ENCODE data around the gene FDCSP.

FDCSP gene

DNA sequence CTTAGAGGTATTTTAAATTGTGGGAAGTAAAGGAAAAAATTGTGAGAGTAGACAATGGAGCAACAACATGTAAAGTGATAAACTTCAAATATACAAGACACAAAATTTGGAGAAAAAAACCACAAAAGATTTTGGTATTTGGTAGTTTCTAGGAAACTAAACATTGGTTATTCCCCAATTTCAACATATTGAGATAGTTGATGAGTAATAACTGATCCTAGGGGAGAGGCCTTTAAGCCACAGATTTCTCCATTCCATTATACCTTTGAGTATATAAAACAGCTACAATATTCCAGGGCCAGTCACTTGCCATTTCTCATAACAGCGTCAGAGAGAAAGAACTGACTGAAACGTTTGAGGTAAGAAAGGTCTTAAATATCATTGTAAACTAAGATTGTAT is at the start of gene FDCSP:
Gene FDCSP (plus strand): TSS at position 301 of the 400 bp plus-strand sequence. CDS start 5,071 bp downstream, outside the sequence.
- no peak within 1 kb of the TSS for H3K4me3 ChIP-seq (ENCODE audit: low read depth in 1 of 2, low read length in 2 of 2)
- no peaks in the 10 kb centered on the region for H3K36me3 ChIP-seq (ENCODE audit: control insufficient read depth in 1 of 2, insufficient read depth in 2 of 2, low read length in 2 of 2)
- no peaks in the 10 kb centered on the region for H3K4me1 ChIP-seq (ENCODE audit: control insufficient read depth in 1 of 2, insufficient read depth in 2 of 2, low read length in 2 of 2)
- H3K27ac ChIP-seq (ENCODE audit: low read length), result no peak within 1 kb of the TSS
- H3K9me3 ChIP-seq (ENCODE audit: control insufficient read depth in 1 of 2, low read length in 2 of 2), result no peaks in the 10 kb centered on the region
- no peaks in the 10 kb centered on the region for H3K27me3 ChIP-seq (ENCODE audit: low read depth, low read length)

DNA sequence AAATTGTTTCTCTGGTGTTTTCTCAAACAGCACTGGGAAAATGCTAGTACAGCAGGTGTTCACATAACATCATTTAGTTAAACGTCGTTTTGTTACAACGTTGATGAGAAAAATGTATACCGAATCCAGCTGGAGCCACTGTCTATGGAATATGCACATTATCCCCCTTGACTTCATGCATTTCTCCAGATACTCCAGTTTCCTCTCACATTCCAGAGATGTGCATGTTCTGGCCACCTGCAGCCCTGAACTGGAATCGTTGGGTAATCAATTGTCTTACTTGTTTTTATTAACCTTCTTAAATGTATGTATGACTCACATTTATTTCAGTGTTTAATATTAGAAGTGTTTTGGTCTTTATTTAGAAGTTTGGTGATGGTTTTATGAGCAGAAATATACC is 48.8 kb upstream of the FDCSP start:
- no peaks in the 10 kb centered on the region for H3K4me1 ChIP-seq (ENCODE audit: control insufficient read depth in 1 of 2, insufficient read depth in 2 of 2, low read length in 2 of 2)
- no peaks in the 10 kb centered on the region for H3K36me3 ChIP-seq (ENCODE audit: control insufficient read depth in 1 of 2, insufficient read depth in 2 of 2, low read length in 2 of 2)
- no peaks in the 10 kb centered on the region for H3K27me3 ChIP-seq (ENCODE audit: low read depth, low read length)
- no peaks in the 10 kb centered on the region for H3K9me3 ChIP-seq (ENCODE audit: control insufficient read depth in 1 of 2, low read length in 2 of 2)
- H3K4me3 ChIP-seq (ENCODE audit: low read depth in 1 of 2, low read length in 2 of 2), result no peak overlapping the region
- no peak overlapping the region for H3K27ac ChIP-seq (ENCODE audit: low read length)

DNA sequence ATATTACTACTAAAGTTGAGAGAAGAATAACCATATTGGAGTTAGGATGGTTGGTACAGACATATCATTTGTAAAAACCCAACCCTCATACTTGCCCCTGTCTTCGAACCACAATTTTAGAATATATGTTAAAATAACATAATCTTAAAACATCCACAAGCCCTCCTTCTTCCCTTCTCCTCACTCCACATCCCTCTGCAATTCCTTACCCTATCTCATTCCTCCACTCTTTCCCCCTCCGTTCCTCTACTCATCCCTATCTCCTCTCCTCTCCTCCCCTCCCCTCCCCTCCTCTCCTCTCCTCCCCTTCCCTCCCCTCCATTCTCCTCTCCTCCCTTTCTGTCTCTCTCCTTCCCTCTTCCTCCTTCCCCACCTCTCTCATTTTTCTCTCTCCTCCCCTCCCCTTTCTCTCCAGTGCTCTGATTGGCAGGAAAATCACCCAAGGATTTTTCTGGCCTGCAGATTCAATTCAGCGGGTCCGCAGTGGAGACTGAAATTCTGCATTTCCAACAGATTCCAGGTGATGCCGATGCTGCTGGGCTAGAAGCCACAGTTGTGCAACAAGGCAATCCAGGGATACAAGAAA is 47.8 kb upstream of the FDCSP start:
- no peaks in the 10 kb centered on the region for H3K36me3 ChIP-seq (ENCODE audit: control insufficient read depth in 1 of 2, insufficient read depth in 2 of 2, low read length in 2 of 2)
- H3K9me3 ChIP-seq (ENCODE audit: control insufficient read depth in 1 of 2, low read length in 2 of 2), result no peaks in the 10 kb centered on the region
- no peaks in the 10 kb centered on the region for H3K27me3 ChIP-seq (ENCODE audit: low read depth, low read length)
- H3K27ac ChIP-seq (ENCODE audit: low read length), result no peak overlapping the region
- H3K4me1 ChIP-seq (ENCODE audit: control insufficient read depth in 1 of 2, insufficient read depth in 2 of 2, low read length in 2 of 2), result no peaks in the 10 kb centered on the region
- no peak overlapping the region for H3K4me3 ChIP-seq (ENCODE audit: low read depth in 1 of 2, low read length in 2 of 2)

DNA sequence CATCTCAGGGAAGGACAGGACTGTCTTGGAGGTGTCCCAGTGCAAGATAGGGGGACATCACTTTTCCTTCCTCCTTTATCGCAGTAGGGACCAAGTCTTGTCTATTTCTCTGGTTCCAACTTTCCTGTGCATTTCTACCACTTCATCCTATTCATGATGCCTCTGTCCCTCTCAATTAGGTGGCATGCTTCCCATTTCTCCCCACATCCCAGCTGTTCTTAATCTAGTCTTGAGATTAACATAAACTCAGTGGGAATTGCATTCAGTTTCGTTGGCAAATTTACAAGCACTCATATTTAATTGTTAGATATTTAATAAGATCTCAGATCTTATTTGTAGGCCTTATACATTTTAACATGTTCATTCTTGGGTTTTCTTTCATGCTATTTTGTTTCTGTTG is 46.1 kb upstream of the FDCSP start:
- H3K4me3 ChIP-seq (ENCODE audit: low read depth in 1 of 2, low read length in 2 of 2), result no peak overlapping the region
- H3K27me3 ChIP-seq (ENCODE audit: low read depth, low read length), result no peaks in the 10 kb centered on the region
- H3K27ac ChIP-seq (ENCODE audit: low read length), result no peak overlapping the region
- H3K4me1 ChIP-seq (ENCODE audit: control insufficient read depth in 1 of 2, insufficient read depth in 2 of 2, low read length in 2 of 2), result no peaks in the 10 kb centered on the region
- no peaks in the 10 kb centered on the region for H3K36me3 ChIP-seq (ENCODE audit: control insufficient read depth in 1 of 2, insufficient read depth in 2 of 2, low read length in 2 of 2)
- no peaks in the 10 kb centered on the region for H3K9me3 ChIP-seq (ENCODE audit: control insufficient read depth in 1 of 2, low read length in 2 of 2)

- no peak overlapping the region for H3K4me3 ChIP-seq (ENCODE audit: low read depth in 1 of 2, low read length in 2 of 2)
- no peaks in the 10 kb centered on the region for H3K9me3 ChIP-seq (ENCODE audit: control insufficient read depth in 1 of 2, low read length in 2 of 2)
- H3K36me3 ChIP-seq (ENCODE audit: control insufficient read depth in 1 of 2, insufficient read depth in 2 of 2, low read length in 2 of 2), result no peaks in the 10 kb centered on the region
- H3K27ac ChIP-seq (ENCODE audit: low read length), result no peak overlapping the region
- H3K4me1 ChIP-seq (ENCODE audit: control insufficient read depth in 1 of 2, insufficient read depth in 2 of 2, low read length in 2 of 2), result no peaks in the 10 kb centered on the region
- H3K27me3 ChIP-seq (ENCODE audit: low read depth, low read length), result no peaks in the 10 kb centered on the region
Observed at GRCh38 chr4:70181864-70182263, 44.1 kb upstream of the FDCSP start.

GRCh38 chr4:70182517-70183167 is 43.3 kb upstream of the FDCSP start:
- Histone ChIP-seq H3K27ac (ENCODE audit: low read length) (no peak overlapping the region), H3K4me1 (ENCODE audit: control insufficient read depth in 1 of 2, insufficient read depth in 2 of 2, low read length in 2 of 2) (no peaks in the 10 kb centered on the region), H3K36me3 (ENCODE audit: control insufficient read depth in 1 of 2, insufficient read depth in 2 of 2, low read length in 2 of 2) (no peaks in the 10 kb centered on the region), H3K9me3 (ENCODE audit: control insufficient read depth in 1 of 2, low read length in 2 of 2) (no peaks in the 10 kb centered on the region), H3K4me3 (ENCODE audit: low read depth in 1 of 2, low read length in 2 of 2) (no peak overlapping the region), H3K27me3 (ENCODE audit: low read depth, low read length) (no peaks in the 10 kb centered on the region)

DNA sequence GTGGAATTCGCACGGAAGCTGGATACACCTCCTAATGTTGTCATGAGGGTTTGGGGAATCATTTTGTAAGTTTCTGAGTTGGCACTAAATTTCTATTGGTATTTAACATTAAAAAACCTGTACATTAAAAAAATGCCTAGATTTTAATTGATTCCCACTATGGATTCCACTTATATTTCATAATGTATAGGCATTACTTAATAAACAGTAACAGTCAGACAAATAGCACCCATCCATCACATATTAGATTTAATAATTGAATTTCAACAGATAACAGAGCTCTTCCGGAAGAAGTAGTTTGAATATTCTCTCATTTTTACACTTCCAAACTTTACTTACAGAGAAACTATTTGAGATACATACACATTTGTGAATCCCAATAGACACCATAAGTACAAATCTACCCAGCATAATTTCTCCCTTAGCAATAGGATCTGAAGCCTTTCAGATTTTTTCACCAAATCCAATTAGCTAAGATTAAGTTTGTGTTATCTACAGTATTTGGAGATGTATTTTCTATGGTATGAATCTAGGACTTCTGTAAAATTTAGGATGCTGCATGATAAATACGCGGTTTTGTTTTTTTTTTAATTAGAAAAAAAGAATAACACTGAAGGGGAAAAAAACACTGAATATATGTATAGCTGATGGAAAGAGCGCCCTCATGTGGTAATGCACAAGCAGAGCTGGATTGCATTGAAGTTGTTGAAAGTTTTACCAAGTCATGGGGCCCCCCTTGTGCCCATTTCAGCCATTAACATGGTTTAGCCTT is 42.6 kb upstream of the FDCSP start:
- no peaks in the 10 kb centered on the region for H3K36me3 ChIP-seq (ENCODE audit: control insufficient read depth in 1 of 2, insufficient read depth in 2 of 2, low read length in 2 of 2)
- no peak overlapping the region for H3K4me3 ChIP-seq (ENCODE audit: low read depth in 1 of 2, low read length in 2 of 2)
- no peaks in the 10 kb centered on the region for H3K27me3 ChIP-seq (ENCODE audit: low read depth, low read length)
- no peak overlapping the region for H3K27ac ChIP-seq (ENCODE audit: low read length)
- H3K9me3 ChIP-seq (ENCODE audit: control insufficient read depth in 1 of 2, low read length in 2 of 2), result no peaks in the 10 kb centered on the region
- no peaks in the 10 kb centered on the region for H3K4me1 ChIP-seq (ENCODE audit: control insufficient read depth in 1 of 2, insufficient read depth in 2 of 2, low read length in 2 of 2)

- no peaks in the 10 kb centered on the region for H3K4me1 ChIP-seq (ENCODE audit: control insufficient read depth in 1 of 2, insufficient read depth in 2 of 2, low read length in 2 of 2)
- H3K27me3 ChIP-seq (ENCODE audit: low read depth, low read length), result no peaks in the 10 kb centered on the region
- no peaks in the 10 kb centered on the region for H3K36me3 ChIP-seq (ENCODE audit: control insufficient read depth in 1 of 2, insufficient read depth in 2 of 2, low read length in 2 of 2)
Observed at GRCh38 chr4:70183940-70184246, 42.0 kb upstream of the FDCSP start.

DNA sequence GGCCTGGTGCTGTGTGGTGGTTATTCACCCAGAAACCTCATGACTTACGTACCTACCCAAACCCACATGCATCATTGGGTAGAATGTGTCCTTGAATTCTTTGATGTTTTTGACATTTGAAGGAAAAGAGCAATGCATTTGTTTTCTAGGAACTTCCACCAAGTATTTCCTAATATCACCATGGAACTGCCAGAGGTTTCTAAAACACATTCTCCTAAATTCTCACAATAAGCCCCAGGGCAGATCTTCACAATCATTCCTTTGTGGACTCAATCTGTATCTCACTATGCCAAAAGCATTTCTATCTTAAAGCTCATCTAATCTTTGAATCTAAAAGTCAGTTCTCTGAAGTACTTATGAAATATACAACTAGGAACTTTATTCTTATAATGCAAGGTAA is 38.7 kb upstream of the FDCSP start:
- Histone ChIP-seq H3K27ac (ENCODE audit: low read length) (no peak overlapping the region), H3K9me3 (ENCODE audit: control insufficient read depth in 1 of 2, low read length in 2 of 2) (no peaks in the 10 kb centered on the region), H3K4me3 (ENCODE audit: low read depth in 1 of 2, low read length in 2 of 2) (no peak overlapping the region), H3K27me3 (ENCODE audit: low read depth, low read length) (no peaks in the 10 kb centered on the region), H3K4me1 (ENCODE audit: control insufficient read depth in 1 of 2, insufficient read depth in 2 of 2, low read length in 2 of 2) (no peaks in the 10 kb centered on the region), H3K36me3 (ENCODE audit: control insufficient read depth in 1 of 2, insufficient read depth in 2 of 2, low read length in 2 of 2) (no peaks in the 10 kb centered on the region)

More at GRCh38 chr4:70183940-70184246, 42.0 kb upstream of the FDCSP start:
- H3K27ac ChIP-seq (ENCODE audit: low read length), result no peak overlapping the region
- no peak overlapping the region for H3K4me3 ChIP-seq (ENCODE audit: low read depth in 1 of 2, low read length in 2 of 2)
- no peaks in the 10 kb centered on the region for H3K9me3 ChIP-seq (ENCODE audit: control insufficient read depth in 1 of 2, low read length in 2 of 2)

DNA sequence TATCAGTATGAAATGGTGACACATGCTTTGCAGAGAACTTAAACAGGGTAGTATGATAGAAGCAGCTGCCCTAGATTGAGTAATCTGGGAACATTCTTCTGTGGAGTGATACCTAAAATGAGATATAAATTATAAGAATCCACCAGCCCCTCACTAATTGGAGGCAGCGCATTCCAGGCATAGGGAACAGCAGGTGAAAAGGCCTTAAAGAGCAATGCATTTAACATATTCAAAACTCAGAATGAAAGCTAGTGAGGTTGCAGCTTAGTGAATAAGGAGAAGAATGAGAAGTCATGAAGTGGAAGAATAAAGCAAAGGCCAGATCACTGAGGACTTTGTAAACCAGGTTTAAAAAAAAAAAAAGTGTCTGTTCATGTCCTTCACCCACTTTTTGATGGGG is 35.3 kb upstream of the FDCSP start:
- Histone ChIP-seq H3K27me3 (ENCODE audit: low read depth, low read length) (no peaks in the 10 kb centered on the region), H3K4me1 (ENCODE audit: control insufficient read depth in 1 of 2, insufficient read depth in 2 of 2, low read length in 2 of 2) (no peaks in the 10 kb centered on the region), H3K27ac (ENCODE audit: low read length) (no peak overlapping the region), H3K36me3 (ENCODE audit: control insufficient read depth in 1 of 2, insufficient read depth in 2 of 2, low read length in 2 of 2) (no peaks in the 10 kb centered on the region), H3K4me3 (ENCODE audit: low read depth in 1 of 2, low read length in 2 of 2) (no peak overlapping the region), H3K9me3 (ENCODE audit: control insufficient read depth in 1 of 2, low read length in 2 of 2) (no peaks in the 10 kb centered on the region)

GRCh38 chr4:70191647-70192046 is 34.3 kb upstream of the FDCSP start:
- no peaks in the 10 kb centered on the region for H3K27me3 ChIP-seq (ENCODE audit: low read depth, low read length)
- no peak overlapping the region for H3K4me3 ChIP-seq (ENCODE audit: low read depth in 1 of 2, low read length in 2 of 2)
- no peak overlapping the region for H3K27ac ChIP-seq (ENCODE audit: low read length)
- H3K9me3 ChIP-seq (ENCODE audit: control insufficient read depth in 1 of 2, low read length in 2 of 2), result no peaks in the 10 kb centered on the region
- H3K36me3 ChIP-seq (ENCODE audit: control insufficient read depth in 1 of 2, insufficient read depth in 2 of 2, low read length in 2 of 2), result no peaks in the 10 kb centered on the region
- H3K4me1 ChIP-seq (ENCODE audit: control insufficient read depth in 1 of 2, insufficient read depth in 2 of 2, low read length in 2 of 2), result no peaks in the 10 kb centered on the region

Data from muscle layer of duodenum (tissue), 2 donors.